H1 (cell line): ENCODE measurements around the gene ZFP36L1. TPM values are rescaled to one million over a fixed set of nuclear protein-coding genes. Genes with fewer than 3 reads are reported as not detected.

Source experiments
- BACH1 ChIP-seq: IDR thresholded peaks from 2 replicates; pipeline ENCODE4 v1.6.1; 2012; ENCODE audit warnings: low read length, improper control_type of control experiment
- CEBPB ChIP-seq: IDR thresholded peaks from 2 replicates; pipeline ENCODE4 v1.6.1; 2012; ENCODE audit warnings: low read depth, low read length
- CHD1 ChIP-seq: IDR thresholded peaks from 2 replicates; pipeline ENCODE4 v1.6.1; 2012; ENCODE audit warnings: low read depth, low read length, improper control_type of control experiment
- EGR1 ChIP-seq: IDR thresholded peaks from 2 replicates; pipeline ENCODE4 v1.6.1; 2011; ENCODE audit warnings: low read depth, low read length, borderline replicate concordance
- JUND ChIP-seq: IDR thresholded peaks from 2 replicates; pipeline ENCODE4 v1.6.1; 2011; ENCODE audit warnings: mild to moderate bottlenecking, improper control_type of control experiment, low read length
- KDM5A ChIP-seq: fragments of 200-600 bp; IDR thresholded peaks from 2 replicates; pipeline ENCODE4 v1.7.1; 2012; ENCODE audit warnings: mild to moderate bottlenecking, low read length, inconsistent platforms, mixed read lengths
- POLR2A ChIP-seq, 2 experiments: IDR thresholded peaks; 1 replicate in 1 of 2; 2 replicates in 1 of 2; pipeline ENCODE4 v1.6.1; 2011; ENCODE audit warnings: low read depth in 2 of 2, low read length in 2 of 2, mild to moderate bottlenecking in 2 of 2; ENCODE audit errors: control extremely low read depth in 1 of 2
- SP4 ChIP-seq: IDR thresholded peaks from 2 replicates; pipeline ENCODE4 v1.6.1; 2012; ENCODE audit warnings: low read length, inconsistent platforms
- polyA plus RNA-seq, 7 experiments: library from polyadenylated mRNA; depleted of rRNA in 3 of 7; stranded (reverse) in 5 of 7; unstranded in 2 of 7; fragments of >200 nt in 5 of 7; fragments of 200-250 nt in 2 of 7; gene quantifications; 1 replicate in 5 of 7; 2 replicates in 1 of 7; 4 replicates in 1 of 7; pipeline versions ENCODE4 v1.2.1 to v1.2.3, GENCODE V29; 2011 to 2013; ENCODE audit warnings: missing spikeins in 2 of 7, mixed read lengths in 2 of 7
- total RNA-seq: library from RNA; stranded (reverse); fragmentation: NEBNext Ultra II Directional; extraction: Animal tissue kit (Norgen Biotek cat#: 25700); gene quantifications from 2 replicates; pipeline ENCODE4 v1.2.1, GENCODE V29; 2021
- TF ChIP-seq, protein P1 (sequence below): fragments of 300-600 bp; sonication (generic); IDR thresholded peaks from 2 replicates; pipeline ENCODE4 v1.7.1; 2012; ENCODE audit warnings: low read length, moderate library complexity, mild to moderate bottlenecking, inconsistent platforms; ENCODE audit not compliant: insufficient replicate concordance
- TF ChIP-seq, protein P2 (sequence below), 3 experiments: IDR thresholded peaks; 1 replicate in 2 of 3; 2 replicates in 1 of 3; pipeline versions ENCODE4 v1.5.1 to v1.6.1; 2011; ENCODE audit warnings: low read length in 3 of 3, mild to moderate bottlenecking in 3 of 3, inconsistent platforms in 2 of 3, low read depth in 1 of 3, moderate library complexity in 1 of 3; ENCODE audit not compliant: insufficient read depth in 1 of 3; ENCODE audit errors: control extremely low read depth in 1 of 3

Gene ZFP36L1
- total and polyA plus RNA-seq, 2 of the 8 experiments (the other 6 are each of a cell fraction or from before 2014, with no cell fraction given): 80.4 to 132 TPM

DNA sequence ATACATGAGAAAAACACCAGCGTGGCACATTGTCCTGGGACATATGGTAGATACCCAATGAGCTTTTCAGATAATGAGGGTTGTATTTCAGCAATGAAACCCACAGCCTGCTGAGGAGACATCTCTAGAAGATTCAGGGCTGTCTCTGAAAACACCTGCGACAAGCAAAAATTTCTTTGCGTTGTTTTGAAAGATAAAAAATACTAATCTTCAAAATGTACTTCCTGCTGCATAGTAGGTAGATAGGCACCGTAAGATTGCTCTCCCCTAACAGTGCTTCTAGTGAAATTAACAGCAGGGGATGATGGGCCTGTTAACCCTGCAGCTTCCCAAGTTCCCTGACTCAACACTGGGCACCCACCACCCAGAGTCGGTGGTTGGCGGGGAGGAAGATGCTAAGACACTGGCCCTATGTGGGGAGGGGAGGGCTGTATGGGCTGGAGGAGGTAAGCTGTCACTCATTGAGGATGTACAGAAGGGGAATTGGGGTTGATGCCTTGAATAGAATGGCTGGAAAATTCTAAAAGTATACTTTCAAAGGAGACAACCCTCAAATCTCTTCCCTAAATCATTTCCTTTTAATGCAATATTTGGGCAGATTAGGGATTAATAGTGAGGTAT lies 20.0 kb downstream of the ZFP36L1 start (continued):
- TF ChIP-seq, protein P1, sequence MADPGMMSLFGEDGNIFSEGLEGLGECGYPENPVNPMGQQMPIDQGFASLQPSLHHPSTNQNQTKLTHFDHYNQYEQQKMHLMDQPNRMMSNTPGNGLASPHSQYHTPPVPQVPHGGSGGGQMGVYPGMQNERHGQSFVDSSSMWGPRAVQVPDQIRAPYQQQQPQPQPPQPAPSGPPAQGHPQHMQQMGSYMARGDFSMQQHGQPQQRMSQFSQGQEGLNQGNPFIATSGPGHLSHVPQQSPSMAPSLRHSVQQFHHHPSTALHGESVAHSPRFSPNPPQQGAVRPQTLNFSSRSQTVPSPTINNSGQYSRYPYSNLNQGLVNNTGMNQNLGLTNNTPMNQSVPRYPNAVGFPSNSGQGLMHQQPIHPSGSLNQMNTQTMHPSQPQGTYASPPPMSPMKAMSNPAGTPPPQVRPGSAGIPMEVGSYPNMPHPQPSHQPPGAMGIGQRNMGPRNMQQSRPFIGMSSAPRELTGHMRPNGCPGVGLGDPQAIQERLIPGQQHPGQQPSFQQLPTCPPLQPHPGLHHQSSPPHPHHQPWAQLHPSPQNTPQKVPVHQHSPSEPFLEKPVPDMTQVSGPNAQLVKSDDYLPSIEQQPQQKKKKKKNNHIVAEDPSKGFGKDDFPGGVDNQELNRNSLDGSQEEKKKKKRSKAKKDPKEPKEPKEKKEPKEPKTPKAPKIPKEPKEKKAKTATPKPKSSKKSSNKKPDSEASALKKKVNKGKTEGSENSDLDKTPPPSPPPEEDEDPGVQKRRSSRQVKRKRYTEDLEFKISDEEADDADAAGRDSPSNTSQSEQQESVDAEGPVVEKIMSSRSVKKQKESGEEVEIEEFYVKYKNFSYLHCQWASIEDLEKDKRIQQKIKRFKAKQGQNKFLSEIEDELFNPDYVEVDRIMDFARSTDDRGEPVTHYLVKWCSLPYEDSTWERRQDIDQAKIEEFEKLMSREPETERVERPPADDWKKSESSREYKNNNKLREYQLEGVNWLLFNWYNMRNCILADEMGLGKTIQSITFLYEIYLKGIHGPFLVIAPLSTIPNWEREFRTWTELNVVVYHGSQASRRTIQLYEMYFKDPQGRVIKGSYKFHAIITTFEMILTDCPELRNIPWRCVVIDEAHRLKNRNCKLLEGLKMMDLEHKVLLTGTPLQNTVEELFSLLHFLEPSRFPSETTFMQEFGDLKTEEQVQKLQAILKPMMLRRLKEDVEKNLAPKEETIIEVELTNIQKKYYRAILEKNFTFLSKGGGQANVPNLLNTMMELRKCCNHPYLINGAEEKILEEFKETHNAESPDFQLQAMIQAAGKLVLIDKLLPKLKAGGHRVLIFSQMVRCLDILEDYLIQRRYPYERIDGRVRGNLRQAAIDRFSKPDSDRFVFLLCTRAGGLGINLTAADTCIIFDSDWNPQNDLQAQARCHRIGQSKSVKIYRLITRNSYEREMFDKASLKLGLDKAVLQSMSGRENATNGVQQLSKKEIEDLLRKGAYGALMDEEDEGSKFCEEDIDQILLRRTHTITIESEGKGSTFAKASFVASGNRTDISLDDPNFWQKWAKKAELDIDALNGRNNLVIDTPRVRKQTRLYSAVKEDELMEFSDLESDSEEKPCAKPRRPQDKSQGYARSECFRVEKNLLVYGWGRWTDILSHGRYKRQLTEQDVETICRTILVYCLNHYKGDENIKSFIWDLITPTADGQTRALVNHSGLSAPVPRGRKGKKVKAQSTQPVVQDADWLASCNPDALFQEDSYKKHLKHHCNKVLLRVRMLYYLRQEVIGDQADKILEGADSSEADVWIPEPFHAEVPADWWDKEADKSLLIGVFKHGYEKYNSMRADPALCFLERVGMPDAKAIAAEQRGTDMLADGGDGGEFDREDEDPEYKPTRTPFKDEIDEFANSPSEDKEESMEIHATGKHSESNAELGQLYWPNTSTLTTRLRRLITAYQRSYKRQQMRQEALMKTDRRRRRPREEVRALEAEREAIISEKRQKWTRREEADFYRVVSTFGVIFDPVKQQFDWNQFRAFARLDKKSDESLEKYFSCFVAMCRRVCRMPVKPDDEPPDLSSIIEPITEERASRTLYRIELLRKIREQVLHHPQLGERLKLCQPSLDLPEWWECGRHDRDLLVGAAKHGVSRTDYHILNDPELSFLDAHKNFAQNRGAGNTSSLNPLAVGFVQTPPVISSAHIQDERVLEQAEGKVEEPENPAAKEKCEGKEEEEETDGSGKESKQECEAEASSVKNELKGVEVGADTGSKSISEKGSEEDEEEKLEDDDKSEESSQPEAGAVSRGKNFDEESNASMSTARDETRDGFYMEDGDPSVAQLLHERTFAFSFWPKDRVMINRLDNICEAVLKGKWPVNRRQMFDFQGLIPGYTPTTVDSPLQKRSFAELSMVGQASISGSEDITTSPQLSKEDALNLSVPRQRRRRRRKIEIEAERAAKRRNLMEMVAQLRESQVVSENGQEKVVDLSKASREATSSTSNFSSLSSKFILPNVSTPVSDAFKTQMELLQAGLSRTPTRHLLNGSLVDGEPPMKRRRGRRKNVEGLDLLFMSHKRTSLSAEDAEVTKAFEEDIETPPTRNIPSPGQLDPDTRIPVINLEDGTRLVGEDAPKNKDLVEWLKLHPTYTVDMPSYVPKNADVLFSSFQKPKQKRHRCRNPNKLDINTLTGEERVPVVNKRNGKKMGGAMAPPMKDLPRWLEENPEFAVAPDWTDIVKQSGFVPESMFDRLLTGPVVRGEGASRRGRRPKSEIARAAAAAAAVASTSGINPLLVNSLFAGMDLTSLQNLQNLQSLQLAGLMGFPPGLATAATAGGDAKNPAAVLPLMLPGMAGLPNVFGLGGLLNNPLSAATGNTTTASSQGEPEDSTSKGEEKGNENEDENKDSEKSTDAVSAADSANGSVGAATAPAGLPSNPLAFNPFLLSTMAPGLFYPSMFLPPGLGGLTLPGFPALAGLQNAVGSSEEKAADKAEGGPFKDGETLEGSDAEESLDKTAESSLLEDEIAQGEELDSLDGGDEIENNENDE: no peak
- no peak for TF ChIP-seq JUND
- TF ChIP-seq KDM5A: no peak
- no peak for TF ChIP-seq POLR2A (IDR thresholded peaks at IDR 0.05; ENCODE audit: control extremely low read depth in 1 of 2, low read depth in 2 of 2, low read length in 2 of 2)
- TF ChIP-seq EGR1: no peak
- no peak for TF ChIP-seq BACH1
- TF ChIP-seq, protein P2, sequence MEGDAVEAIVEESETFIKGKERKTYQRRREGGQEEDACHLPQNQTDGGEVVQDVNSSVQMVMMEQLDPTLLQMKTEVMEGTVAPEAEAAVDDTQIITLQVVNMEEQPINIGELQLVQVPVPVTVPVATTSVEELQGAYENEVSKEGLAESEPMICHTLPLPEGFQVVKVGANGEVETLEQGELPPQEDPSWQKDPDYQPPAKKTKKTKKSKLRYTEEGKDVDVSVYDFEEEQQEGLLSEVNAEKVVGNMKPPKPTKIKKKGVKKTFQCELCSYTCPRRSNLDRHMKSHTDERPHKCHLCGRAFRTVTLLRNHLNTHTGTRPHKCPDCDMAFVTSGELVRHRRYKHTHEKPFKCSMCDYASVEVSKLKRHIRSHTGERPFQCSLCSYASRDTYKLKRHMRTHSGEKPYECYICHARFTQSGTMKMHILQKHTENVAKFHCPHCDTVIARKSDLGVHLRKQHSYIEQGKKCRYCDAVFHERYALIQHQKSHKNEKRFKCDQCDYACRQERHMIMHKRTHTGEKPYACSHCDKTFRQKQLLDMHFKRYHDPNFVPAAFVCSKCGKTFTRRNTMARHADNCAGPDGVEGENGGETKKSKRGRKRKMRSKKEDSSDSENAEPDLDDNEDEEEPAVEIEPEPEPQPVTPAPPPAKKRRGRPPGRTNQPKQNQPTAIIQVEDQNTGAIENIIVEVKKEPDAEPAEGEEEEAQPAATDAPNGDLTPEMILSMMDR (IDR thresholded peaks at IDR 0.05; ENCODE audit: control extremely low read depth in 1 of 3, insufficient read depth in 1 of 3, low read depth in 1 of 3, low read length in 3 of 3): no peak
- TF ChIP-seq SP4: no peak
- no peak for TF ChIP-seq CEBPB
- no peak for TF ChIP-seq CHD1
